NT2/D1 (cell line): ENCODE data around the gene BRMS1.

Experiments
- SUZ12 ChIP-seq: IDR thresholded peaks from 2 replicates; pipeline ENCODE4 v1.6.1; 2011; ENCODE audit not compliant: insufficient read length, insufficient read depth; ENCODE audit errors: extremely low read depth
- YY1 ChIP-seq: IDR thresholded peaks from 2 replicates; pipeline ENCODE4 v1.6.1; 2011; ENCODE audit not compliant: insufficient read length, insufficient read depth
- ZNF274 ChIP-seq: IDR thresholded peaks from 2 replicates; pipeline ENCODE4 v1.6.1; 2011; ENCODE audit warnings: mild to moderate bottlenecking, low read depth, low read length

DNA sequence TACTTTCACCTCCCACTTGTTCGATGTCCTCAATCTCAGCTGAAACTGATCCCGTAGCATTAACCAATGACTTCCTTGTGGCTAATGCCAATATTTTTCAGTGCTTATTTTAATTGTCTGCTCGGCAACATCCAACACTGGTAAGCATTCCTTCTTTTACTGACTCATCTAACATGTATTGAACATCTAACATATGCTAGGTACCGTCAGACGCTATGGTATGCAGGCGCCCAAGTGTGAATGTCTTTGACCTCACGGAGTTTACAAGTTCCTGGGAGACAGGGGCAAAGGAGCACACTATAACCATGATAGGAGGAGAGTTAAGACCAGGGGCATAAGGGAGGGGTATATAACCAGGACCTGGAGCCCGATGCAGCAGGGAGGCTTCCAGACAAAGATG lies 1.7 kb downstream of the BRMS1 start:
- TF ChIP-seq ZNF274: no peak
- no peak for TF ChIP-seq YY1
- TF ChIP-seq SUZ12: no peak
